Activated CD4-positive, alpha-beta memory T cell treated with anti-CD3 and anti-CD28 coated beads, Interleukin-2, amount 10 ng/mL, durations not matched to agents 7 days and 5 days (primary cell): Measurements from ENCODE around the gene PRPF19. TPM values are rescaled to one million over a fixed set of nuclear protein-coding genes. Genes with fewer than 3 reads are reported as not detected.

Experiments used
- CTCF ChIA-PET: fragments of 350-600 bp; sonication (Branson Sonifier 250); formaldehyde crosslinking; loops from one replicate; lab custom pipeline; 2021; ENCODE audit warnings: antibody characterized with exemption, inconsistent platforms; lab: Charles Lee
- POLR2A ChIA-PET: fragments of 350-600 bp; sonication (Branson Sonifier 250); formaldehyde crosslinking; loops from one replicate; lab custom pipeline; 2021; ENCODE audit warnings: antibody characterized with exemption; lab: Charles Lee
- DNase-seq: peaks from one replicate; pipeline ENCODE4 v3.0.0-alpha.2; 2020
- H3K27ac Mint-ChIP-seq: one replicate; pipeline ENCODE4 v1.8.0; 2021; ENCODE audit warnings: mild to moderate bottlenecking, mixed read lengths
- H3K27me3 Mint-ChIP-seq: one replicate; pipeline ENCODE4 v1.8.0; 2021; ENCODE audit warnings: mixed read lengths
- H3K36me3 Mint-ChIP-seq: one replicate; pipeline ENCODE4 v1.8.0; 2021; ENCODE audit warnings: low read depth, mixed read lengths
- H3K4me1 Mint-ChIP-seq: one replicate; pipeline ENCODE4 v1.8.0; 2021; ENCODE audit warnings: mixed read lengths
- H3K4me3 Mint-ChIP-seq: one replicate; pipeline ENCODE4 v1.8.0; 2021; ENCODE audit warnings: mild to moderate bottlenecking, mixed read lengths
- H3K9me3 Mint-ChIP-seq: one replicate; pipeline ENCODE4 v1.8.0; 2021; ENCODE audit warnings: mixed read lengths
- total RNA-seq, 2 experiments: library from RNA; stranded (reverse); gene quantifications; one replicate each; pipeline ENCODE4 v1.2.3, GENCODE V29; 2021

PRPF19 gene
- total RNA-seq, 2 experiments from 2014 or later, result 99.2 to 103 TPM

GRCh38 chr11:60848714-60849151 is 57.7 kb downstream of the PRPF19 start:
- Mint-ChIP-seq H3K27ac (peak overlapping the region; percentile 10), H3K9me3 (no peaks in the 10 kb centered on the region), H3K36me3 (peaks cover 27% of the 10 kb centered on the region), H3K27me3 (no peaks in the 10 kb centered on the region), H3K4me3 (no peak overlapping the region), H3K4me1 (peaks cover 20% of the 10 kb centered on the region)
- ChIA-PET POLR2A (no interaction called here), CTCF (interaction anchor here (3.7 kb wide), 1 partner anchor 39 kb away, joined by 15 read pairs; no protein-coding TSS in a partner anchor)
- DNase-seq, result no peak

DNA sequence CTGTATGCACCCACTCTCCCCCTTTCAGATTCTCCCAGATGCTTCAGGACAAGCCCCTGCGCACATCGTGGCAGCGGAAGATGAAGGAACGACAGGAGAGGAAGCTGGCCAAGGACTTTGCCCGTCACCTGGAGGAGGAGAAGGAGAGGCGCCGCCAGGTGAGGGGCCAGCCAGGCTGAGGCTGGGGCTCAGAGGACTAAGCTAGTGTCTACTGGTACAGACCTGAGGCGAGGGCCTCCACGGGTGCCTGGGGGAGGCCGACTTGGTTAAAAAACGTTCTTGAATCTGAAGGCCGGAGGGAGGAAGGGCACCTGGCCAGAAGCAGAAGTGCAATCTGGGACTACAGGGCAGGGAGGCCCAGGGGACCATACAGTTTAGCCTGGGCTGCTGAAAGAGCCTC is 58.5 kb downstream of the PRPF19 start:
- ChIA-PET POLR2A (no interaction called here), CTCF (interaction anchor here (2.2 kb wide), 1 partner anchor 40 kb away, joined by 7 read pairs; no protein-coding TSS in a partner anchor)
- no peak for DNase-seq
- H3K27ac Mint-ChIP-seq, result no peak overlapping the region
- peaks cover 27% of the 10 kb centered on the region for H3K36me3 Mint-ChIP-seq
- peaks cover 28% of the 10 kb centered on the region for H3K4me1 Mint-ChIP-seq
- H3K27me3 Mint-ChIP-seq, result no peaks in the 10 kb centered on the region
- no peaks in the 10 kb centered on the region for H3K9me3 Mint-ChIP-seq
- H3K4me3 Mint-ChIP-seq, result no peak overlapping the region

GRCh38 chr11:60847281-60847680 is 59.1 kb downstream of the PRPF19 start:
- POLR2A ChIA-PET, result interaction anchor here (1.4 kb wide), 1 partner anchor 8 kb away, joined by 4 read pairs; the partner anchor contains the start of gene PTGDR2
- no peaks in the 10 kb centered on the region for H3K9me3 Mint-ChIP-seq
- no peak for DNase-seq
- H3K4me1 Mint-ChIP-seq, result peaks cover 32% of the 10 kb centered on the region
- no peak overlapping the region for H3K27ac Mint-ChIP-seq
- H3K4me3 Mint-ChIP-seq, result no peak overlapping the region
- peaks cover 27% of the 10 kb centered on the region for H3K36me3 Mint-ChIP-seq
- CTCF ChIA-PET, result interaction anchor here (2.2 kb wide), 1 partner anchor 40 kb away, joined by 7 read pairs; no protein-coding TSS in a partner anchor
- H3K27me3 Mint-ChIP-seq, result no peaks in the 10 kb centered on the region

DNA sequence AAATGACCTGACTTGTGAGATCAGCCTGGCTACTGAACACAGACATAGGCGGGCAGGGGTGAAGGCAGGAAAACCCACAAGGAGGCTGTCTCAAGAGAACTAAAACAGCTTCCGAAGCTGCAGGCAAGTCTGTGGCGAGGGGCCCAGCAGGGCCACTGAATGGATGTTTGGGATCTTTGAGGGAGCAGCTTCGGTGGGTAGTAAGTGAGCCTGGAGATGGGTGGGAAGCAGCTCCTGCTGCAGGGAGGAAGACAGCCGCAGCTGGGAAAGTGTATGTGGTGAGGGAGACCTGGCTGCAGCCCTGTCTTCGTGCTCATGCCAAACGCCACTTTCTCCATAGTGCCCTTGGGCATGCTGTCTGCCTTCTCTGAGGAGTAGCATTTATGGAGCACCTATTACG is 61.0 kb downstream of the PRPF19 start:
- no peaks in the 10 kb centered on the region for H3K9me3 Mint-ChIP-seq
- no peaks in the 10 kb centered on the region for H3K27me3 Mint-ChIP-seq
- ChIA-PET CTCF (interaction anchor here (1.4 to 1.5 kb wide), 2 partner anchors 14 to 43 kb away, joined by 4 to 5 read pairs; no protein-coding TSS in a partner anchor), POLR2A (no interaction called here)
- H3K4me3 Mint-ChIP-seq, result peak overlapping the region; percentile 45
- DNase-seq, result no peak
- H3K27ac Mint-ChIP-seq, result no peak overlapping the region
- H3K4me1 Mint-ChIP-seq, result peaks cover 45% of the 10 kb centered on the region
- H3K36me3 Mint-ChIP-seq, result peaks cover 11% of the 10 kb centered on the region

DNA sequence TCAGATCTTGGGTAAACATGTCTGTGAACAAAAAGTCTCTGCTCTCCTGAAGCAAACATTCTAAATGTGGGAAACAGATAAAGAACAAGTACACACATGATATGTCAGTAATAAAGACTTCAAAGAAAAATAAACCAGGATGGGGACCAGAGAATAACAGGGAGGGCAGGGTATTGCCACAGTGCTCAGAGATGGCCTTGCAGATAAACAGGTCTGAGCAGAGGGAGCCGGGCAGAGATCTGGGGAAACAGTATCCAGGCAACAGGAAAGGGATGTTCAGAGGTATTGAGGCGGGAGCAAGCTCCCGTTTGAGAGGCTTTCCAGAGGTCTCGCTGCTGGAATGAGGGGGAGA is 61.5 kb downstream of the PRPF19 start:
- H3K4me1 Mint-ChIP-seq, result peaks cover 46% of the 10 kb centered on the region
- peaks cover 6% of the 10 kb centered on the region for H3K36me3 Mint-ChIP-seq
- H3K27me3 Mint-ChIP-seq, result no peaks in the 10 kb centered on the region
- H3K4me3 Mint-ChIP-seq, result peak overlapping the region; percentile 79
- H3K9me3 Mint-ChIP-seq, result no peaks in the 10 kb centered on the region
- CTCF ChIA-PET, result interaction anchor here (1.5 kb wide), 1 partner anchor 43 kb away, joined by 4 read pairs; no protein-coding TSS in a partner anchor
- peak overlapping the region; percentile 54 for H3K27ac Mint-ChIP-seq
- DNase-seq, result no peak
- POLR2A ChIA-PET, result interaction anchor here (1.3 kb wide), 1 partner anchor 26 kb away, joined by 10 read pairs; no protein-coding TSS in a partner anchor

DNA sequence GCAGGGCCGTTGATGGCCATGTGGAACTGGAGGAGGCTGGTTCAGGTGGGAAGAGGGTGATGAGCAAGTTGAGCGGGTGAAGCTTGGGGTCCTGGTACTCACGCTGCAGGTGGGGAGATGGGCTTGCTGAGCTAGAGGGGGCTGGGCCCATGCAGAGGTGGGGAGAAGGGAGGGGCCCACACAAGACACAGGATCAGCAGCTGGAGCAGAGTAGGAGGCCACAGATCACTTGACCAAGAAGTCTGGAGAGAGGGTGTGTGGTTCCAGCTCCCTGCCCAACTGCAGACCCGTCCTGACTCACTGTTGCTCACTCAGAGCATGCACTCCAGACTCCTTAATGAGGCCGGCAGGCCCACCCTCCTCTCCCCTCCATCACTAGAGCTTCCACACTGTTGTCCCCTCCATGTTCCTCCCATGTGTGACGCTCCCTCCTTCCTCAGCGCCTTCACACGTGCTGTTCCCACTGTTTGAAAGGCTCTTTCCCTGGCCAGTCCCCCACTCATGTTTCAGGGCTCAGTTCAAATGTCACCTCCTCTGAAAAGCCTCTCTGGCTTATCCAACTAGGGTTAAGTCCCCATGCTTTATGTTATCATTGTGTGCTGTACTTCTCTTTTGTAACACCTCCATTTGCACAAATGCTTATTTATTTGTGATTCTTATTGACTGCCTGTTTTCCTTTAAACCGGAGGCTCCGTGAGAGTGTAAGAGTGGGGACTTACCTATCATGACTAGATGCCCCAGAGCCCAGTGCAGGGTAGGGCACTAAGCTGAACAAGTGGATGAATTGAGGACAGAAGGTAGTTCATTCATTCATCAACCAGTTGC is 62.1 kb downstream of the PRPF19 start:
- Mint-ChIP-seq H3K36me3 (peaks cover 5% of the 10 kb centered on the region), H3K27ac (peak overlapping the region; percentile 38), H3K27me3 (no peaks in the 10 kb centered on the region), H3K9me3 (no peaks in the 10 kb centered on the region), H3K4me3 (peak overlapping the region; percentile 79), H3K4me1 (peaks cover 46% of the 10 kb centered on the region)
- ChIA-PET POLR2A (interaction anchor here (1.3 kb wide), 1 partner anchor 27 kb away, joined by 10 read pairs; no protein-coding TSS in a partner anchor), CTCF (interaction anchor here (1.4 to 4.9 kb wide), 3 partner anchors 13 to 71 kb away, joined by 4 to 23 read pairs (median 4); no protein-coding TSS in a partner anchor)
- no peak for DNase-seq

DNA sequence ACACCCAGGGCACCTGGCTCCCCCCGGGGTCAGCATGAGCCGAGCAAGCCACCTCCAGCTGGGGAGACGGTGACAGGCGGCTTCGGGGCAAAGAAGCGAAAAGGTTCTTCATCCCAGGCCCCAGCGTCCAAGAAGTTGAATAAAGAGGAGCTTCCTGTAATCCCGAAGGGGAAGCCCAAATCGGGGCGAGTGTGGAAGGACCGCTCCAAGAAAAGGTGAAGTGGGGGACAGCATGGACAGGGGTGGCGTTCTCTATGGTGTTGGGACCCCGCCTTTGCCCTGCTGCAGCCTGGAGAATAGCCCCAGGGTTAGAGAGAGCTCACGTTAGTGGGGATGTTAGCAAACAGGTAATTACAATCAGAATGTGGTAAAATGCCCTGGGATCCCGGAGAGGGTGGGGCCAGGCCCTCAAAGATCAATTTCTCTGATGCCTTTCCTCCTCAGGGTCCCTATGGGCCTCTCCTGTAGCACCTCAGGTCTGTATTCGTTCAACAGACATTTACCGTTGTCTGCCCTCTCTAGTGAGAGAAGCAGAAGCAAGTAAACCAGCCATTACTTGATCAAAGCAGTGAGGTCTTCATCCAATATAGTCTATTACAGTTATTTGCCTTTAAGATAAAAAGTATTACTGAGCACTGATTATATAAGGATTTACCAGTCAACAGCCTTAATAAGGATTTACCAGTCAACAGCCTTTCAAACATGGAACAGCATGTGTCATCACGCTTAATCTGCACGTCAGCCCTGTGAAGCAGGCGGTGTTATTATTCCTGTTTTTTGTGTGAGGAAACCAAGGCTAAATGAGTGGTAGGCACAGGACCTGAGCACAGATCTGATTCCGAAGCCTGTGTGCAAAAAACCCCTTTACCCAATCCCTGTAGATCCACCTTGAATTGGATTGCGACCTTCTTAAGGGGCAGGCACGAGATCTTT is 63.5 kb downstream of the PRPF19 start:
- Mint-ChIP-seq H3K4me1 (peaks cover 52% of the 10 kb centered on the region), H3K9me3 (no peaks in the 10 kb centered on the region), H3K36me3 (no peaks in the 10 kb centered on the region), H3K27ac (peak overlapping the region; percentile 86), H3K4me3 (peak overlapping the region; percentile 79), H3K27me3 (no peaks in the 10 kb centered on the region)
- no peak for DNase-seq
- ChIA-PET CTCF (interaction anchor here (1.4 to 4.9 kb wide), 3 partner anchors 11 to 73 kb away, joined by 4 to 23 read pairs (median 16); no protein-coding TSS in a partner anchor), POLR2A (interaction anchor here (0.7 to 1.2 kb wide), 7 partner anchors 8 to 239 kb away, joined by 3 to 6 read pairs (median 3); partner anchors contain the start of genes CD6, PRPF19 and PTGDR2)

- Mint-ChIP-seq H3K27ac (peak within 1 kb of the TSS; percentile 86), H3K27me3 (no peaks in the 10 kb centered on the region), H3K9me3 (no peaks in the 10 kb centered on the region), H3K4me3 (peak within 1 kb of the TSS; percentile 79), H3K36me3 (no peaks in the 10 kb centered on the region), H3K4me1 (peaks cover 62% of the 10 kb centered on the region)
- DNase-seq, result peak; percentile 98
- ChIA-PET POLR2A (interaction anchor here (0.7 to 1.2 kb wide), 8 partner anchors 9 to 129 kb away, joined by 3 to 6 read pairs (median 3); partner anchors contain the start of genes CD6, PRPF19 and PTGDR2), CTCF (interaction anchor here (2.2 to 4.9 kb wide), 2 partner anchors 11 to 46 kb away, joined by 16 to 23 read pairs; no protein-coding TSS in a partner anchor)
These were observed 64.4 kb downstream of the PRPF19 start, which contains the start of gene CCDC86 for GRCh38 chr11:60841797-60842667. Gene CCDC86 (plus strand): TSS chr11:60842113. CDS start chr11:60842125, 12 bp downstream.

Other genes with a start within 250 kb of the PRPF19 start
- gene MS4A8, start 207.0 kb downstream of the PRPF19 start, total RNA-seq, result not detected
- gene MS4A18, start 181.9 kb downstream of the PRPF19 start, total RNA-seq, result not detected
- gene MS4A15, start 149.7 kb downstream of the PRPF19 start, total RNA-seq, result not detected
- gene MS4A10, start 121.3 kb downstream of the PRPF19 start, total RNA-seq, result not detected
- 10 to 100 TPM; 15.3 to 16.5 TPM for gene CCDC86, start 64.5 kb downstream of the PRPF19 start, total RNA-seq
- 1 to 10 TPM; 5.7 TPM for gene PTGDR2, start 50.6 kb downstream of the PRPF19 start, total RNA-seq
- gene ZP1, start 39.0 kb downstream of the PRPF19 start, total RNA-seq, result under 1 TPM in 1 of 2 experiments, not detected in 1; 0.18 TPM
- gene TMEM109, start 7.6 kb upstream of the PRPF19 start, total RNA-seq, result 100 to 1,000 TPM; 101 to 110 TPM
- gene TMEM132A, start 17.9 kb upstream of the PRPF19 start, total RNA-seq, result under 1 TPM in 1 of 2 experiments, not detected in 1; 0.30 TPM
- gene SLC15A3, start 45.6 kb upstream of the PRPF19 start, total RNA-seq, result 1 to 10 TPM in 1 of 2 experiments, under 1 TPM in 1; 0.28 to 1.0 TPM
- 100 to 1,000 TPM; 293 to 299 TPM for gene CD6, start 65.1 kb upstream of the PRPF19 start, total RNA-seq
- 100 to 1,000 TPM; 359 to 373 TPM for gene CD5, start 195.9 kb upstream of the PRPF19 start, total RNA-seq